OCI-LY7 (cell line): Measurements from ENCODE around the gene KCNIP4. TPM values are rescaled to one million over a fixed set of nuclear protein-coding genes. Genes with fewer than 3 reads are reported as not detected.

Source experiments
- BruUV-seq: library from RNA; stranded (reverse); fragments of 400-500 nt; replicated peaks from 2 replicates; lab custom pipeline; 2021; lab: Mats Ljungman, UMichigan
- CTCF ChIA-PET: fragments of 300-600 bp; sonication (Branson Sonifier 250); formaldehyde crosslinking; loops from one replicate; lab custom pipeline; 2022; ENCODE audit warnings: antibody characterized with exemption; ENCODE audit not compliant: unreplicated experiment; lab: Charles Lee
- POLR2A ChIA-PET: fragments of 300-600 bp; sonication (Branson Sonifier 250); formaldehyde crosslinking; loops from one replicate; lab custom pipeline; 2022; ENCODE audit warnings: antibody characterized with exemption; lab: Charles Lee
- DNase-seq: peaks from one replicate; pipeline ENCODE4 v3.0.0-alpha.2; 2015; ENCODE audit warnings: low spot score
- H2AFZ ChIP-seq: fragments of 200-600 bp; sonication (generic), shearing (Covaris generic); 2 replicates; pipeline ENCODE4 v1.6.1; 2014; ENCODE audit warnings: mild to moderate bottlenecking, antibody characterized with exemption, low read length, moderate library complexity
- H3K27ac ChIP-seq: fragments of 200-600 bp; sonication (generic); 2 replicates; pipeline ENCODE4 v1.5.1; 2014; ENCODE audit warnings: mixed run types, low read depth, mild to moderate bottlenecking, moderate library complexity, low read length, inconsistent platforms; ENCODE audit not compliant: poor library complexity, severe bottlenecking
- H3K36me3 ChIP-seq: fragments of 200-600 bp; sonication (generic); 2 replicates; pipeline ENCODE4 v1.6.1; 2014; ENCODE audit warnings: mild to moderate bottlenecking, antibody characterized with exemption, low read length, moderate library complexity, mixed read lengths; ENCODE audit not compliant: insufficient read depth
- H3K4me1 ChIP-seq: fragments of 200-600 bp; sonication (generic); 2 replicates; pipeline ENCODE4 v1.5.1; 2014; ENCODE audit warnings: mild to moderate bottlenecking, low read length; ENCODE audit not compliant: insufficient read depth, poor library complexity, severe bottlenecking
- H3K4me2 ChIP-seq: fragments of 200-600 bp; sonication (generic); 2 replicates; pipeline ENCODE4 v1.6.1; 2014; ENCODE audit warnings: mild to moderate bottlenecking, low read length
- H3K4me3 ChIP-seq: fragments of 200-600 bp; sonication (generic); 2 replicates; pipeline ENCODE4 v1.5.1; 2014; ENCODE audit warnings: mild to moderate bottlenecking, low read depth, low read length; ENCODE audit not compliant: poor library complexity, severe bottlenecking
- H3K79me2 ChIP-seq: fragments of 200-600 bp; sonication (generic); 2 replicates; pipeline ENCODE4 v1.6.1; 2016; ENCODE audit warnings: low read depth, mild to moderate bottlenecking, low read length, moderate library complexity, mixed read lengths; ENCODE audit not compliant: insufficient read depth
- H3K9me2 ChIP-seq: fragments of 200-600 bp; sonication (generic); 2 replicates; pipeline ENCODE4 v1.6.1; 2016; ENCODE audit warnings: mild to moderate bottlenecking, low read length, mixed read lengths; ENCODE audit not compliant: insufficient read depth
- H3K9me3 ChIP-seq: fragments of 200-600 bp; sonication (generic); 2 replicates; pipeline ENCODE4 v1.6.1; 2014; ENCODE audit warnings: mild to moderate bottlenecking, mixed run types, low read length, mixed read lengths
- H4K20me1 ChIP-seq: fragments of 200-600 bp; sonication (generic); 2 replicates; pipeline ENCODE4 v1.6.1; 2014; ENCODE audit warnings: mild to moderate bottlenecking, antibody characterized with exemption, low read length, moderate library complexity, mixed read lengths; ENCODE audit not compliant: insufficient read depth
- EZH2phosphoT487 ChIP-seq: fragments of 200-600 bp; sonication (generic); IDR thresholded peaks from 2 replicates; pipeline ENCODE4 v1.6.1; 2018; ENCODE audit warnings: low read depth, borderline replicate concordance, mild to moderate bottlenecking, mixed run types, antibody characterized with exemption, low read length, moderate library complexity, mixed read lengths
- intact Hi-C: fragments of 100-400 bp; cut with micrococcal nuclease; formaldehyde crosslinking; loops from one replicate; pipeline ENCODE4 v1.10.0; 2022; ENCODE audit not compliant: unreplicated experiment
- total RNA-seq, 2 experiments: library from RNA; depleted of rRNA in 1 of 2; stranded (reverse); fragments of >200 nt in 1 of 2; shearing (Covaris generic) in 1 of 2; gene quantifications; 2 replicates each; pipeline ENCODE4 v1.2.3, GENCODE V29; 2014 to 2022
- TF ChIP-seq, protein P1 (sequence below): fragments of 200-600 bp; sonication (generic); conservative IDR thresholded peaks from 2 replicates; pipeline ENCODE4 v1.5.1; 2014; ENCODE audit warnings: mild to moderate bottlenecking, antibody characterized with exemption, low read length, moderate library complexity, mixed read lengths

The KCNIP4 gene
- total RNA-seq, 2 experiments from 2014 or later = not detected

DNA sequence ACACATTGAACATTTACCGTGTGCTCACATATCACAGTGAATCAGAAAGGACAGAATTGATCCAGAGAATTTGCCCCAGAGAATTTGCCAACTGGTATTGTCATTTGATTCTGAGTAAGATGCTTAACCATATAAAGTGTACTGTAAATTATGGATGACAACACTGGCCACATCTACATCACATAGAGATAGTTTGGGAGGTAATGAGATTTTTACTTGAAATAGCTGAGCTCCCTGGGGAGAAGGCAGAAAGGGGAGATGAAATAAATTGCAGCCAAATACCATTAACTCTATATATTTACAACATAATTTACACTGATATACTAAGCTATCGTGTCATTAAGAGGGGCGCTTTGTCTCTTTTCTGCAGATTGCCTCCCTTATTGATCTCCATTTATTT, 564.0 kb downstream of the KCNIP4 start:
- H3K4me2 ChIP-seq = no peak overlapping the region
- no peaks in the 10 kb centered on the region for H3K79me2 ChIP-seq
- ChIA-PET CTCF (no interaction called here), POLR2A (no interaction called here)
- H3K27ac ChIP-seq = no peak overlapping the region
- intact Hi-C loops = no loop called here
- TF ChIP-seq, protein P1, sequence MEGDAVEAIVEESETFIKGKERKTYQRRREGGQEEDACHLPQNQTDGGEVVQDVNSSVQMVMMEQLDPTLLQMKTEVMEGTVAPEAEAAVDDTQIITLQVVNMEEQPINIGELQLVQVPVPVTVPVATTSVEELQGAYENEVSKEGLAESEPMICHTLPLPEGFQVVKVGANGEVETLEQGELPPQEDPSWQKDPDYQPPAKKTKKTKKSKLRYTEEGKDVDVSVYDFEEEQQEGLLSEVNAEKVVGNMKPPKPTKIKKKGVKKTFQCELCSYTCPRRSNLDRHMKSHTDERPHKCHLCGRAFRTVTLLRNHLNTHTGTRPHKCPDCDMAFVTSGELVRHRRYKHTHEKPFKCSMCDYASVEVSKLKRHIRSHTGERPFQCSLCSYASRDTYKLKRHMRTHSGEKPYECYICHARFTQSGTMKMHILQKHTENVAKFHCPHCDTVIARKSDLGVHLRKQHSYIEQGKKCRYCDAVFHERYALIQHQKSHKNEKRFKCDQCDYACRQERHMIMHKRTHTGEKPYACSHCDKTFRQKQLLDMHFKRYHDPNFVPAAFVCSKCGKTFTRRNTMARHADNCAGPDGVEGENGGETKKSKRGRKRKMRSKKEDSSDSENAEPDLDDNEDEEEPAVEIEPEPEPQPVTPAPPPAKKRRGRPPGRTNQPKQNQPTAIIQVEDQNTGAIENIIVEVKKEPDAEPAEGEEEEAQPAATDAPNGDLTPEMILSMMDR = no peak
- TF ChIP-seq EZH2phosphoT487 = no peak
- H3K36me3 ChIP-seq = no peaks in the 10 kb centered on the region
- no peak overlapping the region for H3K4me3 ChIP-seq
- no peak for DNase-seq
- BruUV-seq = no TSS peak
- no peak overlapping the region for H2AFZ ChIP-seq
- H3K9me2 ChIP-seq = no peaks in the 10 kb centered on the region
- no peaks in the 10 kb centered on the region for H3K4me1 ChIP-seq
- H3K9me3 ChIP-seq = no peaks in the 10 kb centered on the region
- H4K20me1 ChIP-seq = no peaks in the 10 kb centered on the region

DNA sequence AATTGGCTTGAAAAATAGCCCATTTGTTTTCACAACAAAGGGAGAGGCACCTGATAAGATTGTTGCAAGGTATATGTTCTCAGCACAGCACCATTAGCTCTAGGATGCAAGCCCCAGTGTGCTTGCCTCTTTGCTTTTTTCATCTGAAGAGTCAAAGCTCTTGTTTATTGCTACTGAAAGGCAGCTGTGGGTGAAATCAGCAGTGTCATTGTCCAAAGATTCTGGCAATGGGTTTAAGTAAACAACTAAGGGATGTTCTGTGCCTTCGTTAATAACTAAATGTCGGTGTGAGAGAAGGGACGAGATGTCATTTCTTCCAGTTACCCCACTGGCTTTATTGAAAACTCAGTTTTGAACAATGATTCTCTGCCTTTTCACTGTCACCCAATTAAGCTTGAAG, 567.7 kb downstream of the KCNIP4 start:
- Histone ChIP-seq H3K4me2 (no peak overlapping the region), H4K20me1 (no peaks in the 10 kb centered on the region), H3K9me3 (no peaks in the 10 kb centered on the region), H3K4me1 (no peaks in the 10 kb centered on the region), H3K4me3 (no peak overlapping the region), H3K9me2 (no peaks in the 10 kb centered on the region), H3K36me3 (no peaks in the 10 kb centered on the region), H3K27ac (no peak overlapping the region), H2AFZ (no peak overlapping the region), H3K79me2 (no peaks in the 10 kb centered on the region)
- intact Hi-C loops = no loop called here
- TF ChIP-seq, protein P1 = no peak
- no peak for TF ChIP-seq EZH2phosphoT487
- ChIA-PET CTCF (no interaction called here), POLR2A (interaction anchor here (0.9 kb wide), 1 partner anchor 46 kb away, joined by 3 read pairs; no protein-coding TSS in a partner anchor)
- no TSS peak for BruUV-seq
- no peak for DNase-seq

DNA sequence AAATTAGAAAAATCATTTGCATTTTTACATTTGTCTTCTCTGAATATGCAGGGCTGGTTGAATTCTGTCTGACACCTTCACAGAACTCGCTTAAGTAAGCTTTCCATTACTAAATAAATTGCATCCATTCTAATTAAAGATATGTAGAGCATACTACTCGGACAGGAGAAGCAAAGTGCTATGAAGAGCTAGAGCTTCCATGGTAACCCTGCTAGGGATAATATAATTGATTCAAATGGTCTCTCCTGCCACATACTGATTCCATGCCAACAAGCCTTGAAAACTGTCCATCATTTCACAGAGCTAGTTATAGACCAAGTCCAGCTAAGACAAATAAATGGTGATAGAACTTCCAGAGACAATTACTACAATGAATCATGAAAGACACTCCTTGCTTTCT, 571.5 kb downstream of the KCNIP4 start:
- ChIA-PET POLR2A (interaction anchor here (1.1 to 1.3 kb wide), 2 partner anchors 13 to 438 kb away, joined by 3 read pairs; no protein-coding TSS in a partner anchor), CTCF (no interaction called here)
- Histone ChIP-seq H4K20me1 (no peaks in the 10 kb centered on the region), H2AFZ (no peak overlapping the region), H3K4me2 (no peak overlapping the region), H3K27ac (no peak overlapping the region), H3K4me3 (no peak overlapping the region), H3K36me3 (no peaks in the 10 kb centered on the region), H3K9me3 (no peaks in the 10 kb centered on the region), H3K4me1 (no peaks in the 10 kb centered on the region), H3K9me2 (no peaks in the 10 kb centered on the region), H3K79me2 (no peaks in the 10 kb centered on the region)
- intact Hi-C loops = no loop called here
- BruUV-seq = no TSS peak
- DNase-seq = no peak
- no peak for TF ChIP-seq EZH2phosphoT487
- TF ChIP-seq, protein P1 = no peak
